K562 (cell line): Measurements from ENCODE around the gene P2RY11. TPM values are rescaled to one million over a fixed set of nuclear protein-coding genes. Genes with fewer than 3 reads are reported as not detected.

Source experiments
- ARNT ChIP-seq, 2 experiments: fragments of 450-650 bp; IDR thresholded peaks; 2 replicates each; pipeline ENCODE4 v1.6.1; 2016; ENCODE audit warnings: mild to moderate bottlenecking in 1 of 2
- BRD4 ChIP-seq: fragments of 200-600 bp; sonication (generic); IDR thresholded peaks from 2 replicates; pipeline ENCODE4 v1.6.1; 2017; ENCODE audit warnings: inconsistent platforms
- CCNT2 ChIP-seq: IDR thresholded peaks from 2 replicates; pipeline ENCODE4 v1.6.1; 2011; ENCODE audit warnings: borderline replicate concordance, low read depth, mild to moderate bottlenecking, moderate library complexity, mixed read lengths, low read length; ENCODE audit not compliant: insufficient read length; ENCODE audit errors: extremely low read depth
- HNRNPK ChIP-seq: fragments of 200-400 bp; formaldehyde crosslinking; IDR thresholded peaks from one replicate; pipeline ENCODE4 v1.6.1; 2018; ENCODE audit warnings: mild to moderate bottlenecking, low read depth, low read length; ENCODE audit not compliant: poor library complexity, severe bottlenecking
- KDM4B ChIP-seq, 2 experiments: fragments of 450-650 bp in 1 of 2; sonication (generic) in 1 of 2; IDR thresholded peaks; 2 replicates each; pipeline ENCODE4 v1.6.1; 2016 to 2017; ENCODE audit warnings: borderline replicate concordance in 2 of 2, antibody characterized with exemption in 1 of 2, low read depth in 1 of 2, mild to moderate bottlenecking in 1 of 2
- KLF16 ChIP-seq: IDR thresholded peaks from 2 replicates; pipeline ENCODE4 v1.6.1; 2016; ENCODE audit warnings: antibody characterized with exemption
- MCM5 ChIP-seq: fragments of 450-650 bp; IDR thresholded peaks from 2 replicates; pipeline ENCODE4 v1.6.1; 2016; ENCODE audit warnings: low read depth
- NR2C2 ChIP-seq, 2 experiments: fragments of 200-800 bp in 1 of 2; sonication (Bioruptor generic) in 1 of 2; sonication (generic) in 1 of 2; formaldehyde crosslinking in 1 of 2; IDR thresholded peaks; 2 replicates each; pipeline versions ENCODE4 v1.6.1 to v1.8.0; 2016 to 2022; ENCODE audit warnings: mild to moderate bottlenecking in 1 of 2, missing compliant biosample characterization in 1 of 2, missing genetic modification characterization in 1 of 2, missing genetic modification reagents in 1 of 2
- SMAD2 ChIP-seq: fragments of 150-350 bp; IDR thresholded peaks from 2 replicates; pipeline ENCODE4 v1.6.1; 2014; ENCODE audit warnings: low read depth, mild to moderate bottlenecking, low read length
- SMARCE1 ChIP-seq: fragments of 450-650 bp; IDR thresholded peaks from 2 replicates; pipeline ENCODE4 v1.7.1; 2016; ENCODE audit warnings: mild to moderate bottlenecking
- TOE1 ChIP-seq, 2 experiments: fragments of 450-650 bp in 1 of 2; sonication (generic) in 1 of 2; formaldehyde crosslinking in 1 of 2; IDR thresholded peaks; 2 replicates each; pipeline versions ENCODE4 v1.7.1 to v1.8.0; 2016 to 2022; ENCODE audit warnings: borderline replicate concordance in 2 of 2, mild to moderate bottlenecking in 2 of 2, antibody characterized with exemption in 1 of 2, inconsistent platforms in 1 of 2, low read depth in 1 of 2, missing genetic modification reagents in 1 of 2, moderate library complexity in 1 of 2
- ZNF445 ChIP-seq: fragments of 250-450 bp; sonication (Bioruptor Pico); IDR thresholded peaks from 2 replicates; pipeline ENCODE4 v1.4.0; 2020; ENCODE audit warnings: low read depth, mild to moderate bottlenecking, moderate library complexity
- ZNF449 ChIP-seq: fragments of 250-450 bp; sonication (Bioruptor Pico); IDR thresholded peaks from 2 replicates; pipeline ENCODE4 v1.8.0; 2022; ENCODE audit warnings: moderate library complexity, mild to moderate bottlenecking, inconsistent platforms
- ZZZ3 ChIP-seq: fragments of 450-650 bp; IDR thresholded peaks from 2 replicates; pipeline ENCODE4 v1.6.1; 2016; ENCODE audit warnings: antibody characterized with exemption, mild to moderate bottlenecking, moderate library complexity
- polyA plus RNA-seq, 8 experiments: library from polyadenylated mRNA; depleted of rRNA in 4 of 8; stranded (reverse) in 5 of 8; unstranded in 3 of 8; fragments of >200 nt; fragmentation: Nextera tagmentation in 2 of 8; fragmentation: Illumina TruSeq in 1 of 8; extraction: Ambion mirVana in 2 of 8; extraction: Trizol in 1 of 8; gene quantifications; 2 replicates each; pipeline versions ENCODE4 v1.2.1 to v1.2.3, GENCODE V29; 2011 to 2014; ENCODE audit warnings: inconsistent platforms in 1 of 8, missing spikeins in 1 of 8
- total RNA-seq, 7 experiments: library from RNA; depleted of rRNA in 6 of 7; stranded (reverse); fragments of >200 nt in 6 of 7; fragmentation: Illumina TruSeq in 2 of 7; extraction: Trizol in 2 of 7; gene quantifications; 2 replicates each; pipeline versions ENCODE4 v1.2.1 to v1.2.3, GENCODE V29; 2011 to 2021; ENCODE audit warnings: low replicate concordance in 1 of 7
- TF ChIP-seq, protein P1 (sequence below): sonication (generic); formaldehyde crosslinking; IDR thresholded peaks from 2 replicates; pipeline ENCODE4 v1.8.1; 2023; ENCODE audit warnings: mild to moderate bottlenecking, missing genetic modification reagents
- TF ChIP-seq, protein P2 (sequence below), 2 experiments: fragments of 150-350 bp in 1 of 2; IDR thresholded peaks; 2 replicates each; pipeline ENCODE4 v1.6.1; 2012 to 2016; ENCODE audit warnings: low read depth in 2 of 2, low read length in 2 of 2, mild to moderate bottlenecking in 1 of 2, moderate library complexity in 1 of 2

The P2RY11 gene
- total and polyA plus RNA-seq, 9 of the 15 experiments (the other 6 are each of a cell fraction or from before 2014, with no cell fraction given), result 0.03 to 10.1 (median 1.5) TPM

DNA sequence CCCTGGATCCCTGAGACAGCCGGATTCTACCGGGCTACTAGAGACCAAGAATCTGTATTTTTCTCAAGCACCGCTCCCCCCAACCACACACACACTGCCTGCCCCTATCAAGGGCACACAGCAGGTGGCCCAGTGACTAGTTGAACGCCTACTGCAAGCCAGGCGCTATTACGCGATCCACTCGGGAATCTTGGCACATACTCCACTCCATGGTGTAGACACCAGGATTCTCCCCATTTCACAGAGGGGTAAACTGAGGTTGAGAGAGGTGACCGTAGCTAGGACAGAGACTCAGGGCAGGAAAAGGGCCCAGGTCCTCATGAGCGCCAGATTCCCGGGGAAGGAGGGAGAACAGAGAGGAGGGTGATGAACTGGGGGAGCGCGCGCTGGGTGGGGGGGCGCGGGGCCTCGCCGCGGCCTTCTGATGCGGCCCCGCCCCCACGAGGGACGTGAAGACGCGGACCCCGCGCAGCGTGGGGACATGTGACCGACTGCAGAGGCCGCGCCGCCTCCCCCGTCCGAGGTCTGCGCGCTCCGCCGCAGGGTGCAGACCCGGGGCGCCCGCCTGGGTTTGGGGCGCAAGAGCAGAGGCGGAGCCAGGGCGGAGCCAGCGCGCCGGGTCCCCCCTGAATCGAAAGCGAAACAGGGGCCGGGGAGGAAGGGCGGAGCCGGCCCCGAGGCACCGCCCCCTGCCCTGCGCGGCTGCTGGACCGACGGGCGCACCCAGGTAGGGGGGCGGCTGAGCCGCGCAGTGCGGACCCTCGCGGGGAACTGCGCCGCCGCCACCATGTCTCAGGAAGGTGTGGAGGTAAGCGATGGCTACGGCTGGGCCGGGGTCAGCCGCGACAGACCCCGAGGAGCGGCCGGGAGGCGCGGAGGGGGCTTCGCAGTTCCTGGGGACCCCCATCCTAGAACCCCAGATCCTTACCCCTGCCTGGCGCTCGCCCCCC lies 25.6 kb upstream of the P2RY11 start, which contains the start of gene SHFL (continued):
- TF ChIP-seq ZNF449, result no peak
- TF ChIP-seq, protein P1, sequence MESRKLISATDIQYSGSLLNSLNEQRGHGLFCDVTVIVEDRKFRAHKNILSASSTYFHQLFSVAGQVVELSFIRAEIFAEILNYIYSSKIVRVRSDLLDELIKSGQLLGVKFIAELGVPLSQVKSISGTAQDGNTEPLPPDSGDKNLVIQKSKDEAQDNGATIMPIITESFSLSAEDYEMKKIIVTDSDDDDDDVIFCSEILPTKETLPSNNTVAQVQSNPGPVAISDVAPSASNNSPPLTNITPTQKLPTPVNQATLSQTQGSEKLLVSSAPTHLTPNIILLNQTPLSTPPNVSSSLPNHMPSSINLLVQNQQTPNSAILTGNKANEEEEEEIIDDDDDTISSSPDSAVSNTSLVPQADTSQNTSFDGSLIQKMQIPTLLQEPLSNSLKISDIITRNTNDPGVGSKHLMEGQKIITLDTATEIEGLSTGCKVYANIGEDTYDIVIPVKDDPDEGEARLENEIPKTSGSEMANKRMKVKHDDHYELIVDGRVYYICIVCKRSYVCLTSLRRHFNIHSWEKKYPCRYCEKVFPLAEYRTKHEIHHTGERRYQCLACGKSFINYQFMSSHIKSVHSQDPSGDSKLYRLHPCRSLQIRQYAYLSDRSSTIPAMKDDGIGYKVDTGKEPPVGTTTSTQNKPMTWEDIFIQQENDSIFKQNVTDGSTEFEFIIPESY, result no peak; the same call in 1 of the 2 replicates
- TF ChIP-seq KDM4B (IDR thresholded peaks at IDR 0.05; ENCODE audit: borderline replicate concordance in 2 of 2, low read depth in 1 of 2), result no peak
- no peak for TF ChIP-seq ZZZ3
- TF ChIP-seq KLF16, result no peak
- TF ChIP-seq, protein P2, sequence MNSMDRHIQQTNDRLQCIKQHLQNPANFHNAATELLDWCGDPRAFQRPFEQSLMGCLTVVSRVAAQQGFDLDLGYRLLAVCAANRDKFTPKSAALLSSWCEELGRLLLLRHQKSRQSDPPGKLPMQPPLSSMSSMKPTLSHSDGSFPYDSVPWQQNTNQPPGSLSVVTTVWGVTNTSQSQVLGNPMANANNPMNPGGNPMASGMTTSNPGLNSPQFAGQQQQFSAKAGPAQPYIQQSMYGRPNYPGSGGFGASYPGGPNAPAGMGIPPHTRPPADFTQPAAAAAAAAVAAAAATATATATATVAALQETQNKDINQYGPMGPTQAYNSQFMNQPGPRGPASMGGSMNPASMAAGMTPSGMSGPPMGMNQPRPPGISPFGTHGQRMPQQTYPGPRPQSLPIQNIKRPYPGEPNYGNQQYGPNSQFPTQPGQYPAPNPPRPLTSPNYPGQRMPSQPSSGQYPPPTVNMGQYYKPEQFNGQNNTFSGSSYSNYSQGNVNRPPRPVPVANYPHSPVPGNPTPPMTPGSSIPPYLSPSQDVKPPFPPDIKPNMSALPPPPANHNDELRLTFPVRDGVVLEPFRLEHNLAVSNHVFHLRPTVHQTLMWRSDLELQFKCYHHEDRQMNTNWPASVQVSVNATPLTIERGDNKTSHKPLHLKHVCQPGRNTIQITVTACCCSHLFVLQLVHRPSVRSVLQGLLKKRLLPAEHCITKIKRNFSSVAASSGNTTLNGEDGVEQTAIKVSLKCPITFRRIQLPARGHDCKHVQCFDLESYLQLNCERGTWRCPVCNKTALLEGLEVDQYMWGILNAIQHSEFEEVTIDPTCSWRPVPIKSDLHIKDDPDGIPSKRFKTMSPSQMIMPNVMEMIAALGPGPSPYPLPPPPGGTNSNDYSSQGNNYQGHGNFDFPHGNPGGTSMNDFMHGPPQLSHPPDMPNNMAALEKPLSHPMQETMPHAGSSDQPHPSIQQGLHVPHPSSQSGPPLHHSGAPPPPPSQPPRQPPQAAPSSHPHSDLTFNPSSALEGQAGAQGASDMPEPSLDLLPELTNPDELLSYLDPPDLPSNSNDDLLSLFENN (IDR thresholded peaks at IDR 0.05; ENCODE audit: low read depth in 2 of 2, low read length in 2 of 2), result no peak
- TF ChIP-seq MCM5, result no peak
- TF ChIP-seq SMARCE1, result 0 out of 2 replicates have a peak, but pooled peaks have one; percentile 32
- no peak for TF ChIP-seq NR2C2 (CRISPR knock-in tag; IDR thresholded peaks at IDR 0.05)
- TF ChIP-seq NR2C2 (tag; IDR thresholded peaks at IDR 0.05), result no peak
- TF ChIP-seq HNRNPK, result no peak
- 0 out of 2 replicates have a peak, but pooled peaks have one; percentile 48 for TF ChIP-seq BRD4
- peak; percentile 36; the same call in 1 of the 2 replicates for TF ChIP-seq TOE1 (IDR thresholded peaks at IDR 0.05; ENCODE audit: borderline replicate concordance)
- no peak for TF ChIP-seq TOE1 (CRISPR knock-in tag; IDR thresholded peaks at IDR 0.05; ENCODE audit: borderline replicate concordance, low read depth)
- TF ChIP-seq ZNF445 (CRISPR knock-in tag), result no peak
- no peak for TF ChIP-seq SMAD2
- no peak for TF ChIP-seq ARNT (IDR thresholded peaks at IDR 0.05)
- no peak for TF ChIP-seq CCNT2
